HuH-7 (cell line): ENCODE results near the gene FUNDC2.

Experiments used
- DNase-seq: peaks from one replicate; pipeline ENCODE4 v3.0.0; 2011; ENCODE audit warnings: low spot score

The FUNDC2 gene

GRCh38 chrX:155023907-155024833 is 2.5 kb upstream of the FUNDC2 start:
- DNase-seq: no peak

- no peak for DNase-seq
Observed at GRCh38 chrX:155026420-155026726, 271 bp upstream of the FUNDC2 start.

DNA sequence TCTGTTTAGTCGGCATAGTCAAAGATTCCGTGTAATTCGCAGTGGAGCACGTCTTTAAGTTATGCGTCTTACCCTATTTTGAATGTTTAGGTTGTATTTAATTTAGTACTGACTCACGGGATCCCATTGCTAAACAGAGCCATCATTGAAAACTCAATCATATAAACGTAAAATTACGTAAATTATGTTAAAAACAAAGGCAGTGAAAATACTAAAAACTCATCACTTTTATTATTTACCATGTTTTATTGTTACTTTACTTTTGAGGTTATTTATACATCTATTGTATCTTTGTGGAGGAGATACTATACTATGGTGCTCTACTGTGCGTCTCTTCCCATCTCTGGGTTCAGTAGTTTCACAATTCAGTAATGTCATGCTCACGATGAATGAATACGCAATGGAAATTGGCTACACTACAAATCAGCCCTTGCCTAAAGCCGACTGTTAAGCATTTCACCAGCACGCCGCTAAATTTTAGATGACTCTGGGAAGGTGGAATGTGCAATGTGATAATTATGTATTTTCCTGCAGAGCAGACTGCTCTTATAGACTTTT is 944 bp downstream of the FUNDC2 start:
- no peak for DNase-seq

DNA sequence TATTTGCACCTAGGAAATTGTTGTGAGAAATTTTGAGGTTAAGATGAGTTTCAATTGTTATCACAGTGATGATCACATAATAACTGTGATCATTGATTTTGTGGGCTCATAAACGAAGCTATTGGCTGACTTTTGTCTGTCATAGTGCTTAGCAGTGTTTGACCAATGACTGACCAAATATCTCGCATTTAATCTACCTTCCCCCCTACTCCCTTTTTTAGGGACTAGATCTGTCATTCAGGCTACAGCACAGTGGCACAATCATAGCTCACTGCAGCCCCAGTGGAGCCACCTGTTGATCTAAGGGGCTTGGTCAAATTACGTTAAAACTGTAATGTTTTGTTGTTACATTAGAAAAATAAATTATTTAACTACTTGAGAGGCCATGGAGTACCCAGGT is 1.5 kb downstream of the FUNDC2 start:
- no peak for DNase-seq

DNA sequence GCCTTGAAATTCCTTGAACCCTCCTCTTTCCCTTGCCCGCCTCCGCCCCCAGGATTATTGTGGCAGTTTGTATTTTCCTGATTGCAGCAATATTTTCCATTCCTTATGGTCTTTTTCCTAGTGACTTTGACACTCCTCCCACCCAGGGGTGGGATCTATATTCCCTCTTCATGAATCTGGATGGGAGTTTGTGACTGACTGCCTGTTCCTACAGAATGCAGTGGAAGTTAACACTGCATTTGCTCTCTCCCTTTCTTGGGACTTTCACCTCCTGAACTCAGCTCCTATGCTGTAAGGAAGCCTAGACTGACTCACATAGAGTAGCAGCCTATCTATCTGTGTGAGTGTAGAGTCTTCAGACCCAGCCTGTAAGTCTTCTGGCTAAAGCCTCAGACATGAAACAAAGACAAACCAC is 2.2 kb downstream of the FUNDC2 start:
- DNase-seq: no peak

DNA sequence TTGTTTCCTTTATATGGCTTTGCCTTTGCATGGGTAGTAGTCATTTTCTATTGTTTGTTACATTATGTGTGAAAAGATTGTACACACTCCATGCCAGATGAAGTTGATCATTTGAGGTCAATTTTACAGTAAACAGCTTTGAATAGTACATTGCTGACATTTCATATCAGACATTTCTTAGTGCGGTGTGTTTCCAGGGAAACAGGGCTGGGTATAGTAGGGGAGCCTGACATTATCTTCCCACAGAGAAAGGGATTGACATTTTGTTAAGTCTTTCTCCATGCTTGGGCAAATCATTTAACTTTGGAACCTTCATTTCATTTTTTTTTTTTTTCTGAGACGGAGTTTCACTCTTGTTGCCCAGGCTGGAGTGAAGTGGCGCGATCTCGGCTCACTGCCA is 5.0 kb downstream of the FUNDC2 start:
- no peak for DNase-seq

DNA sequence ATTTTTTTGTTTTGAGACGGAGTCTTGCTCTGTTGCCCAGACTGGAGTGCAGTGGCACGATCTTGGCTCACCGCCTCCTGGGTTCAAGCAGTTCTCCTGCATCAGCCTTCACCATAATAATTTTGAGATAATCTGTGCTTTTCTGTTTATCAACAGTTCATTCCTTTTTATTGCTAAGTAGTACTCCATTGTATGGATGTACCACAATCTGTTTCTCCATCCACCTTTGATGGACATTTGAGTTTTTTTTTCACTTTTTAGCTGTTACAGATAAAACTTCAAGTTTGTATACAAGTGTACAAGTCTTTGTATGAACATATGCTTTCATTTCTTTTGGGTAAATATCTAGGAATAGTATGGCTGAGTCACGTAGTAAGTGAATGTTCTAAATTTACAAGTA is 9.0 kb downstream of the FUNDC2 start:
- DNase-seq: no peak

DNA sequence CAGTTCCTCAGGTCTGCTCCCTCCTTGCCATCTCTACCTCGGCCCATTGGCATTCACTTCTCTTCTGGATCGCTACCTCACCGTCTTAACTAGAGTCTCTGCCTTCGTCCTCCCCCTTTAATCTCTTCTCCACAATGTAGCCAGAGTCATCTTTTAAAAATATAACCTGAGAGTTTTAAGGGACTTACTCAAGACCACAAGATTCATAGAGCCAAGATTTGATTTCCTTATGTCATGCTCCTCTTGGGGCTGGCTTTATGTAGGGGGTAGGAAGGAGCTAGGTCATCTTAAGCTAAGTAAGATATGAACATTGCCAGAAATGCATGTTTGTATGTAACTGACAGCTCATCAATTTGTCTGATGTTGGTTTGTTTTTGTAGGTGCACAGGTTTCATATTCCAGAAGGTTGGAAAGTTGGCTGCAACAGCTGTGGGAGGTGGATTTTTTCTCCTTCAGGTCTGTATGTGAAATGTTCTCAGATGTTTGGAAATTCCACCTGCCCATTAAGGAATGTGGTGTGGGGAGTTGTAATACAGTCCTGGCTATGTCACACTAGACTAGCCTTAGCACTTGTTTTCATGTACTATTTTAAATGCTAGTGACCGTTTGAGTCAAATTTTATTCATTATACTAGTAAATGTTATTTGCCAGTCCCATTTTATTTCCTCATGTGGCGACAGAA is 19.6 kb downstream of the FUNDC2 start:
- DNase-seq: no peak

GRCh38 chrX:155046811-155047528 is 20.3 kb downstream of the FUNDC2 start:
- DNase-seq: no peak

DNA sequence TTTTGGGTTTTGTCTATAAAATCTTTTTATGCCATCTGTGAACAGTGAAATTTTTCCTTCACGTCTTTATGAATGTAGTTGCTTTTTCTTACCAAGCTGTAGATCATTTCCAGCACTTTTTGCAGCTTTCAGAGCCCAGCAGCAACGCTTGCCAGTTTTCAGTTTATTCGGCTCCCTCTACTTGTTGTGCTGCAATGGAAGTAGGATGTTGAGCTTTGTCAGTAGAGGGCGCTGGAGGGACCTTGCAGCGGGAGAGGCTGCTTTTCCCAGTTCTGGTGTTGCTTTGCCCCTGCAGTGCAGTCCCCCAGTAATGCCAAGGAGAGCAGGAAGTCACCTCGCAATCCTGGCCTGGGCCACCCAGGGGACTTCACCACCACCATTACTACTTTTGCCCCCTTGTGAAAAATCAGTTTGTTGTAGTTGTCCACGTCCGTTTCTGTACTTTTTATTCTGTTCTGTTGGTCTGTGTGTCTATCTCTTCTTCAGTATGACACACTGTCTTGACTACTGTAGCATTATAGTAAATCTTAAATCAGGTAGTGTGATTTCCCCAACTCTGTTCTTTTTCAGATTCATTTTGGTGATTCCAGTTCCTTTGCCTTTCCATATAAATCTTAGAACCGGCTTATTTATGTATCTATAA is 22.5 kb downstream of the FUNDC2 start:
- DNase-seq: no peak

- DNase-seq: no peak
Observed at GRCh38 chrX:155052738-155053498, 26.3 kb downstream of the FUNDC2 start.

- DNase-seq: no peak
Observed at GRCh38 chrX:155053656-155054055, 27.0 kb downstream of the FUNDC2 start.

GRCh38 chrX:155054255-155054654 is 27.6 kb downstream of the FUNDC2 start:
- DNase-seq: no peak

DNA sequence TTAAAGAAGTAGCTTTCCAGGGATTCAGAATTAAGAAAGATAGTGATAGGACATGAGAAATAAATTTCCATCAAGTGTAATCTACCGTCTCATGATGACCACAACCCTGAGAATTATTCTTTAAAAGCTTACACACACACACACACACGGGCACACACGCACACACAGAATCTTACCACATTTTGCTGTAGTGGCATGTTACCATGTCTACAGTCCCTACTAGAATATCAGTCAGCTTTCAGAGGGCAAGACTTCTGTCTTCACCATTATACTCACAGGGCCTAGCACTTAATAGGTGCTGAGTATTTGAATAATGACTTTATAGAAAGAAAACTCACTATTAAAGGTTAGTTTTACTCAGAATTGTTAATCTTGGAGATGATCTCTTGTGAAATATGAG is 28.9 kb downstream of the FUNDC2 start:
- no peak for DNase-seq

- DNase-seq: no peak
Observed at GRCh38 chrX:155056471-155056870, 29.8 kb downstream of the FUNDC2 start.

GRCh38 chrX:155056877-155057792 is 30.5 kb downstream of the FUNDC2 start:
- peak; percentile 37 for DNase-seq

DNA sequence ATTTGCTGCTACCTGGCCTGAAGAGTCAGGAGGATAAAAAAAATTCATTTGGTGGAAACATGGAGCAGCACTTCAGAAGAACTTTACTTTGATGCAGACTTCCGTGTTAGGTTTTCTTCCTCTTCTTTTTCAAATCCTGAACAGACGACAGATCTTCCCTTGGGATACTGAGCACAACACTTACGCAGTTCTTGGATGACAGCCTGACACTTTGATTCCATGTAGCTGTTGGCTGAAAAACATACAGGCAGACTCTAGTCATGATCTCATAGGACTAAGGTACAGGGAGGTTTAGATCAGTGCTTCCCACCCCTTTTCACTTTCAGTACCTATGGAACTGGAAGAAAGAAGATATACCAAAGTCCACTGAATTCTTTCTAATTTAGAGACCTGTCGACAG is 35.1 kb downstream of the FUNDC2 start:
- DNase-seq: no peak

- no peak for DNase-seq
Observed at GRCh38 chrX:155065035-155065734, 38.5 kb downstream of the FUNDC2 start.

DNA sequence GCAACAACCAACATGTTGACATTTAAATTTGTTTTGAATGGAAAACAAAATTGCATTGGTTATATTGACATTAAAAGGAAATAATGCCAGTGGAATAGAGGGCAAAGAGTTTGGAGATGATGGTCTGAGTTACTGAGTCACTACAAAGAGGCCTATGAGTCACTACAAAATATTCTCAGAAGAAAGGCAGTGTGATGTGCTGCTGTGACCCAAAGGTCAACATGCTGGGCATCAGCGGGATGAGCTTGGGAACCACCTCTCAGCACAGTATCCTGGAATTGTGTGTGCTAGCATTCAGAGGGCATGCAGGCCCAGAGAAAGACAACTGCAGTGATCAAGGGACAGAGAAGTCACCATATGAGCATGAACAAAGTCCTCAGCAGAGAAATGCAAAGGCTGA is 41.5 kb downstream of the FUNDC2 start:
- DNase-seq: no peak

DNA sequence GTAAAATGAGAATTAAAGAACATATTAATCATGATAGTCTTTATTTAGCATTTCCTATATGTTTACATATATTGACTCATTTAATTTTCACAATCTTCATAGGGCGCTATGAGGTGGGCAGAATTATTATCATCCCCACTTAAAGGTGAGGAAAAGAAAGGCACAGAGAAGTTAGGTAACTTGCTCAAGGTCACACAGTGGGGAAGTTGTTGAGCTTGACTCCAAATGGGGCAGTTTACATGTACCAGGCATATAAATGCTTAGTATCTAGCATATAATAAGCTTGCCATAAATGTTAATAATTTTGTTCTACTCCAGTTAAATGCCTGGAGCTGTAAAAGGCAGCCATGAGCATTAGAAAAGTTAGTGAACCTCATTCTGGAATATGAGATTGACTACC is 42.8 kb downstream of the FUNDC2 start:
- DNase-seq: no peak
